Kidney epithelial cell (primary cell): ENCODE measurements around the gene CBLN3. TPM values are rescaled to one million over a fixed set of nuclear protein-coding genes. Genes with fewer than 3 reads are reported as not detected.

Experiments
- DNase-seq: peaks from one replicate; pipeline ENCODE4 v3.0.0-alpha.2; 2010; ENCODE audit warnings: low read depth
- H3K27me3 ChIP-seq: 2 replicates; pipeline ENCODE4 v1.6.0; 2011; ENCODE audit warnings: low read length; ENCODE audit not compliant: control insufficient read depth, insufficient read depth
- H3K36me3 ChIP-seq: 2 replicates; pipeline ENCODE4 v1.5.1; 2011; ENCODE audit warnings: low read length; ENCODE audit not compliant: control insufficient read depth, insufficient read depth
- H3K4me3 ChIP-seq: 2 replicates; pipeline ENCODE4 v1.5.1; 2011; ENCODE audit warnings: low read depth, mild to moderate bottlenecking, control low read depth, low read length
- CTCF ChIP-seq: IDR thresholded peaks from 2 replicates; pipeline ENCODE4 v1.5.1; 2011; ENCODE audit warnings: mild to moderate bottlenecking, moderate library complexity, low read length, control low read depth, inconsistent platforms; ENCODE audit not compliant: insufficient read depth, poor library complexity, severe bottlenecking
- total RNA-seq: library from RNA; depleted of rRNA; stranded (reverse); fragments of >200 nt; gene quantifications from 2 replicates; pipeline ENCODE4 v1.2.3, GENCODE V29; 2015

Gene CBLN3
- total RNA-seq, 1 donor from 2014 or later: 0.88 TPM

DNA sequence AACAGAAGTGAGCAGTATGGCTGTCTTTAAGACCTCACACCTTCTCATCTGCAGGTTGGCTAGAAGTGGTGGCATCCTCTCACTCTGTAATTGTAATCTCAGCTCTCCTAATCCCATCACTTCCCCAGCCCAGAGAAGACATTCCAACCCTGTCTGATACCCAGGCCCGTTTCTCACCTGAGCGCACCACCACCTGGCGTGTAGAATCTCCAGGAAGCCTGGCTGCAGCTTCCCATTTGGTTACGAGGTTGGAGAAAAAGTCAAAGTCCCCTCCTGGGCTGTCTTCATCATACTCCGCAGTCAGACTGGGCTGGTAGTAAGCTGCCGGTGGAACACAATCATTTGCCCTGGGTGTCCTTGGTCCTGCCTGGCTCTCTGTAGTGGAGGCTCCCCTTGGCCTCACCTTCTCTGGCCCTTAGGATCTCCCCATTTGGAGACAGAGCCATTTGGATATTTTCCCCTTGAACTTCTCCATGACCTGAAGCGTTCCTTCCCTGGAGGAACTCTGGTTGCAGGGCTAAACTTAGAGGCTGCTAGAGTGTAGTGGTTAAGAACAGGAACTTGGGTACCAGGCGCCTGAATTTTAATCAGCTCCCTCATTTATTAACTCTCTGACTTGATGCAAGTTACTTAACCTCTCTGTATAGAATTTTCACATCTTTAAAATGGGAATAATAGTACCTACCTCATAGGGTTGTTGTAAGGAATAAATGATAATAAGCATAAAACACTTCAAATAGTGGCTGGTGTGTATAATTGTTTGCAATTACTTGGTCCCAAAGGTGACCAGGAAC is 11.3 kb upstream of the CBLN3 start:
- H3K36me3 ChIP-seq: peaks cover 2% of the 10 kb centered on the region
- no peak for TF ChIP-seq CTCF

DNA sequence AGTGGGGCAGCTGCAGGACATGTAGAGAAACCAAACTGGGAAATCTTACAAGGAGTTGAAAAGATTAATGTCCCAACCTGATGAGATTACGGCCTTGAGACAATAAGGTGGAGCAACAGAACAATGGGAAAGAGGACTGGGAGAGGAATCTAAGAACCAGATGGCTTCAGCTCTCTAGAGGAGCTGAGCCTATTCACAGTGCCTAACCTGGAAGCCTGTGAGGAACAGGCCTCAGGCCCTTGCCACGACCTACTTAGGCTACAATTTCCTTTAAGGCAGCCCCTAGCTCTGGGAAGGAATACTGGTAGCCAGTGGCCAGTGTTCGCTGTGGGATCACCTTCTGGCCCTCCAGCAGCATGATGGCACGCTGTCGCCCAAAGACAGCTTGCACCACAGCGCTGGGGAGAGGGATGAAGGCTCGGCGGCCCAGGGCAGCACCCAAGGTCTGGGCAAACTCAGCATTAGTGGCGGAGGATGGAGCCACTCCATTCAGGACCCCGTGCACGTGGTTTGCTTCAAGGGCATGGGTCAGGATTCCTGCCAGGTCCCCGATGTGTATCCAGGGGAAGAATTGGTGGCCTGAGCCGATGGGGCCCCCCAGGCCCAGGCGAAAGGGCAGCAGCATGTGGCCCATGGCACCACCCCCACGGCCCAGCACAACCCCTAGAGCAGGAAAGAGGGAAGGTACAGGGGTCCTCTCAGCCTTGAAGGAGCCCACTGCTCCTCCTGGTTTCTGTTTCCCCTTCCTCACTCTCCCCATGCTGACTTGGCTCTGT is 10.6 kb upstream of the CBLN3 start:
- DNase-seq: no peak
- no peak overlapping the region for H3K4me3 ChIP-seq
- TF ChIP-seq CTCF: no peak
- peaks cover 2% of the 10 kb centered on the region for H3K36me3 ChIP-seq
- H3K27me3 ChIP-seq: no peaks in the 10 kb centered on the region

More for the DNA sequence above, 11.3 kb upstream of the CBLN3 start:
- H3K4me3 ChIP-seq: no peak overlapping the region
- no peak for DNase-seq
- H3K27me3 ChIP-seq: no peaks in the 10 kb centered on the region

- Histone ChIP-seq H3K36me3 (peaks cover 2% of the 10 kb centered on the region), H3K27me3 (no peaks in the 10 kb centered on the region), H3K4me3 (no peak overlapping the region)
- TF ChIP-seq CTCF: no peak
- DNase-seq: no peak
These were observed 9.8 kb upstream of the CBLN3 start for GRCh38 chr14:24439257-24439656.

DNA sequence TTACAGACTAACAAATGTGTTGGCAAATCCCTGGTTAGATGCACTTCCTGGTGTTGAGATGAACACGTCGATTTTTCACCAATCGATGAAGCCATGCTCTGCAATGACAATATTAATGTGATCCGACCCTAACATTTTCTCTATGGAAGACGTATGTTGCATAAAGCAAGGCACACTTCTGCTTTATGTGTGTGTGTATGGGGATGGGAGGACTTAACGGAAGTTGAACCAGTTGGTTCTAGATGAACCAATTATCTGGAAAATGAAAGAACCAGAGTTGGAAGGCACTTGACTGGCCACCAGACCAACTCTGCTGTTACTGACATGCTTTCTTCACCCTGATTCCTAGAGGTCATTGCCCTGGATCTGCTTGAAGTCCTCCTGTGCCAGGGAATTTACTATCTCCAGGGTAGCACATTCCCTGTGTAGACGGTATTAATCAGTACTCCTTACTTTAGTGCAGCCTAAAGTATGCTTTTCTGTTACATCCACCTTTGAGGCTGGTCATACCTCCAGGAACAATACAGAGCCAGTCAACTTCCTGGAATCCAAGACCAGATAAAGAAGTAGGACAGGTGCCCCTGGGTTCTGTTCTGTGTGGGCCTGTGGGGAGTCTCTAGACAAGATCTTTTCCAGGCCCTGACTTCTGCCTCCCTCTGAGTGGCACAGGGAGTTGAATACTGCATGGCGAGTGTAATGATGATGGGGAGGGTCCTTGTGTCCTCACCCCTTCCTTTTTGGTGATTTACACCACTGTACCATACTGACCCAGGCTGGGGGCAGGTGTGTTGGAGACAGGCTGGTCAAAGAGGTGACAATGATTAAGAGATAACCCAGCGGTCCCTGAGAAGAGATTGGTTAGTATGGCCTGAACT is 9.0 kb upstream of the CBLN3 start:
- Histone ChIP-seq H3K27me3 (no peaks in the 10 kb centered on the region), H3K36me3 (peaks cover 2% of the 10 kb centered on the region), H3K4me3 (no peak overlapping the region)
- no peak for TF ChIP-seq CTCF
- no peak for DNase-seq

DNA sequence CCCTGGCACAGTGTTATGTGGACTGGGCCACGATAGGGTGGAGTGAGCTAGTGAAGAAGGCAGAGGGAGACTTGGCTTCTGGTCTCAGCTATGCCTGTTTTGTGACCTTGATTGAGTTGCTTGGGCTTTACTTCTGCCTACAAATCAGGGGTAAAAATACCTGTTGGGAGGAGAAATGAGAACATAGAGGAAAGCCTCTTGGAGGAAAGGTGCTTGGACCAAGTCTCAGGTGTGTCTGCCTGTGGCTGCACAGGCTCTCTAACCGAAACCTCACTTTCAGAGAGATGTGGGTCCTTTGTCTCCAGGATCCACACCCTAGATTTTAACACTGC is 8.2 kb upstream of the CBLN3 start:
- H3K36me3 ChIP-seq: peaks cover 4% of the 10 kb centered on the region
- no peak for DNase-seq
- H3K4me3 ChIP-seq: no peak overlapping the region
- H3K27me3 ChIP-seq: no peaks in the 10 kb centered on the region
- TF ChIP-seq CTCF: no peak
